ENCODE data around the gene SRSF5. TPM values are rescaled to one million over a fixed set of nuclear protein-coding genes. Genes with fewer than 3 reads are reported as not detected.
A peak's percentile ranks its signal among the peaks of the same experiment; 100 is the strongest.

The SRSF5 gene
- total and polyA plus RNA-seq, 2 of the 13 experiments (the other 11 are each of a cell fraction or from before 2014, with no cell fraction given), result 189 to 277 TPM

DNA sequence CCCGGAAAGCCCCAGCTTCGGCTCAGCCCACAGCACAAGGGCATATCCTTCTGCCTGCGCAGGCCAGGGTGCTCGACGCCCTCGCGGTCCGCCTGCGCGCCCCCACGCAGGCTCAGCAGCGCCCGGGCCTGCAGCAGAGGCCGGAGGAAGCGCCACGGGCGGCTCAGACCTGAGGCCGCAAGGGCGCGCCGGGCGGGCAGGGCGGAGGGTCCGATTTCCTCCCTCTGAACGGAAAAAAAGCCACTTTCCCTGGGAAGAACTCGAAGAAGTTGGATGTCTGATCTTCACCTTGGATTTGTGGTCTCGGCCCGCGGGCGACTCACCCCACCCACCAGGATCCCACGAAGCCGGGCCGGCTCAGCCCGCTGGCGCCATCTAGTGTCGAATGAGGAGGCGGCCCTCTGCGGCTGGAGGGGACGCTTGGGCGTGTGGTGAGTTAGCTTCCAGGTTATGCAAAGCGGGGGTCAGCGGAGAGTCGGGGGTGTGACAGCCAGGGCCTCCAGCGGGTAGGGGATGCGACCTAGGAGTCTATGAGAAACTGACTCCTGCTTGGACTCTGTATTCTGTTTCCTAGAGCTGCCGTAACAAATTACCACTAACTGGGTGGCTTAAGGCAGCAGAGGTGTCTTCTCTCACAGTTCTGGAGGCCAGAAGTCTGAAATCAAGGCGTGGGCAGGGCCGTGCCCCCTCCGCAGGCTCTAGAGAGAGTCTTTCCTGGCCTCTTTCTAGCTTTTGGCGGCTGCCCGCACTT is 40.0 kb upstream of the SRSF5 start (continued):
- no peak for TF ChIP-seq ZNF674 (CRISPR knock-in tag; IDR thresholded peaks at IDR 0.05; ENCODE audit: low read depth)
- no peak for TF ChIP-seq SP2 (CRISPR knock-in tag; IDR thresholded peaks at IDR 0.05)
- TF ChIP-seq BATF2 (CRISPR knock-in tag; IDR thresholded peaks at IDR 0.05), result no peak
- TF ChIP-seq NFKB2 (CRISPR knock-in tag; IDR thresholded peaks at IDR 0.05; ENCODE audit: borderline replicate concordance), result peak; percentile 22; the same call in 1 of the 2 replicates
- TF ChIP-seq YY1 (IDR thresholded peaks at IDR 0.05; ENCODE audit: insufficient read depth, insufficient replicate concordance, low read depth, low read length), result peak; percentile 33
- TF ChIP-seq MAF1 (CRISPR knock-in tag; IDR thresholded peaks at IDR 0.05; ENCODE audit: borderline replicate concordance), result no peak
- 0 out of 2 replicates have a peak, but pooled peaks have one; percentile 18 for TF ChIP-seq SP5 (CRISPR knock-in tag; IDR thresholded peaks at IDR 0.05; ENCODE audit: borderline replicate concordance, low read depth)
- TF ChIP-seq POGZ (CRISPR knock-in tag; IDR thresholded peaks at IDR 0.05), result peak; percentile 30; the same call in 1 of the 2 replicates
- TF ChIP-seq RAD21 (CRISPR knock-in tag; IDR thresholded peaks at IDR 0.05), result peak; percentile 97
- TF ChIP-seq ZFAT (CRISPR knock-in tag; conservative IDR thresholded peaks at IDR 0.05), result no peak
- TF ChIP-seq RXRB (CRISPR knock-in tag; IDR thresholded peaks at IDR 0.05; ENCODE audit: borderline replicate concordance), result peak; percentile 49; the same call in 1 of the 2 replicates
- TF ChIP-seq GPN1 (CRISPR knock-in tag; IDR thresholded peaks at IDR 0.05; ENCODE audit: borderline replicate concordance), result no peak
- TF ChIP-seq BRD4 (CRISPR knock-in tag; IDR thresholded peaks at IDR 0.05), result no peak
- TF ChIP-seq GRHL1 (CRISPR knock-in tag; conservative IDR thresholded peaks at IDR 0.05), result no peak
- TF ChIP-seq ZNF746 (CRISPR knock-in tag; IDR thresholded peaks at IDR 0.05), result no peak
- TF ChIP-seq HIC2 (CRISPR knock-in tag; IDR thresholded peaks at IDR 0.05; ENCODE audit: low read depth), result no peak
- TF ChIP-seq ZSCAN30 (CRISPR knock-in tag; IDR thresholded peaks at IDR 0.05), result no peak
- TF ChIP-seq NBN (conservative IDR thresholded peaks at IDR 0.05), result no peak
- no peak for TF ChIP-seq MEIS1 (CRISPR knock-in tag; IDR thresholded peaks at IDR 0.05; ENCODE audit: borderline replicate concordance)
- TF ChIP-seq NRL (CRISPR knock-in tag; IDR thresholded peaks at IDR 0.05; ENCODE audit: borderline replicate concordance), result peak; percentile 38; the same call in 1 of the 2 replicates
- no peak for TF ChIP-seq ZNF670 (CRISPR knock-in tag; IDR thresholded peaks at IDR 0.05; ENCODE audit: borderline replicate concordance)
- TF ChIP-seq ZNF432 (CRISPR knock-in tag; IDR thresholded peaks at IDR 0.05; ENCODE audit: borderline replicate concordance), result no peak
- TF ChIP-seq GATA4 (IDR thresholded peaks at IDR 0.05; ENCODE audit: borderline replicate concordance, low read depth), result no peak
- no peak for TF ChIP-seq ZNF644 (CRISPR knock-in tag; IDR thresholded peaks at IDR 0.05; ENCODE audit: low read depth)
- no peak for TF ChIP-seq TAF1 (CRISPR knock-in tag; IDR thresholded peaks at IDR 0.05)
- TF ChIP-seq GATAD1 (CRISPR knock-in tag; IDR thresholded peaks at IDR 0.05), result peak; percentile 53; the same call in 1 of the 2 replicates
- TF ChIP-seq ZNF510 (CRISPR knock-in tag; IDR thresholded peaks at IDR 0.05; ENCODE audit: low read depth), result no peak
- no peak for TF ChIP-seq MATR3 (CRISPR knock-in tag; IDR thresholded peaks at IDR 0.05)

All from HepG2 (cell line).